Mammary epithelial cell (primary cell): ENCODE measurements around the gene RPTOR.
"Not testable (repeated sequence)": the region's sequence is repeated elsewhere in the genome, so short reads cannot be mapped to it uniquely, and the experiment has no call there.

ENCODE experiments used
- EZH2 ChIP-seq: IDR thresholded peaks from 2 replicates; pipeline ENCODE4 v1.6.1; 2012; ENCODE audit warnings: low read length, inconsistent platforms, borderline replicate concordance
- TF ChIP-seq, protein P1 (sequence below), 2 donors: IDR thresholded peaks in 1 of 2; conservative IDR thresholded peaks in 1 of 2; 2 replicates each; pipeline ENCODE4 v1.5.1; 2011 to 2012; ENCODE audit warnings: inconsistent platforms in 2 of 2, low read length in 2 of 2, mild to moderate bottlenecking in 2 of 2, control low read depth in 1 of 2, low read depth in 1 of 2; ENCODE audit not compliant: insufficient read depth in 1 of 2; ENCODE audit errors: extremely low read depth in 1 of 2

DNA sequence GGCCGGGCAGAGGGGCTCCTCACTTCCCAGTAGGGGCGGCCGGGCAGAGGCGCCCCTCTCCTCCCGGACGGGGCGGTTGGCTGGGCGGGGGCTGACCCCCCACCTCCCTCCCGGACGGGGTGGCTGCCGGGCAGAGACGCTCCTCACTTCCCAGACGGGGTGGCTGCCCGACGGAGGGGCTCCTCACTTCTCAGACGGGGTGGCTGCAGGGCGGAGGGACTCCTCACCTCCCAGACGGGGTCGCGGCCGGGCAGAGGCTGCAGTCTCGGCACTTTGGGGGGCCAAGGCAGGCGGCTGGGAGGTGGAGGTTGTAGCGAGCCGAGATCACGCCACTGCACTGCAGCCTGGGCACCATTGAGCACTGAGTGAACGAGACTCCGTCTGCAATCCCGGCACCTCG, 7.3 kb upstream of the RPTOR start:
- TF ChIP-seq EZH2: not testable (repeated sequence)
- TF ChIP-seq, protein P1, sequence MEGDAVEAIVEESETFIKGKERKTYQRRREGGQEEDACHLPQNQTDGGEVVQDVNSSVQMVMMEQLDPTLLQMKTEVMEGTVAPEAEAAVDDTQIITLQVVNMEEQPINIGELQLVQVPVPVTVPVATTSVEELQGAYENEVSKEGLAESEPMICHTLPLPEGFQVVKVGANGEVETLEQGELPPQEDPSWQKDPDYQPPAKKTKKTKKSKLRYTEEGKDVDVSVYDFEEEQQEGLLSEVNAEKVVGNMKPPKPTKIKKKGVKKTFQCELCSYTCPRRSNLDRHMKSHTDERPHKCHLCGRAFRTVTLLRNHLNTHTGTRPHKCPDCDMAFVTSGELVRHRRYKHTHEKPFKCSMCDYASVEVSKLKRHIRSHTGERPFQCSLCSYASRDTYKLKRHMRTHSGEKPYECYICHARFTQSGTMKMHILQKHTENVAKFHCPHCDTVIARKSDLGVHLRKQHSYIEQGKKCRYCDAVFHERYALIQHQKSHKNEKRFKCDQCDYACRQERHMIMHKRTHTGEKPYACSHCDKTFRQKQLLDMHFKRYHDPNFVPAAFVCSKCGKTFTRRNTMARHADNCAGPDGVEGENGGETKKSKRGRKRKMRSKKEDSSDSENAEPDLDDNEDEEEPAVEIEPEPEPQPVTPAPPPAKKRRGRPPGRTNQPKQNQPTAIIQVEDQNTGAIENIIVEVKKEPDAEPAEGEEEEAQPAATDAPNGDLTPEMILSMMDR (conservative IDR thresholded peaks at IDR 0.05 in 1 of 2, IDR thresholded peaks at IDR 0.05 in 1 of 2; ENCODE audit: extremely low read depth in 1 of 2, insufficient read depth in 1 of 2, low read depth in 1 of 2, low read length in 2 of 2): not testable (repeated sequence)
